GM12878 (cell line): Measurements from ENCODE around the gene ACTA2. TPM values are rescaled to one million over a fixed set of nuclear protein-coding genes. Genes with fewer than 3 reads are reported as not detected.

Experiments used
- ATAC-seq: fragments of 200-7000 bp; cut with Tn5 transposase; 3 replicates; pipeline ENCODE4 v1.9.1; 2020; ENCODE audit warnings: mild to moderate bottlenecking, moderate library complexity
- BruUV-seq: library from RNA; stranded (reverse); fragments of 400-500 nt; replicated peaks from 2 replicates; lab custom pipeline; 2021; lab: Mats Ljungman, UMichigan
- CTCF ChIA-PET: fragments of 300-600 bp; sonication (Branson Sonifier 250); formaldehyde crosslinking; extraction: SDS; loops from one replicate; lab custom pipeline; 2021; ENCODE audit warnings: inconsistent platforms; lab: Yijun Ruan, JAX
- POLR2A ChIA-PET: fragments of 350-600 bp; formaldehyde crosslinking; extraction: SDS; loops from one replicate; lab custom pipeline; 2021; ENCODE audit warnings: inconsistent platforms; lab: Charles Lee
- RAD21 ChIA-PET: fragments of 300-600 bp; sonication (Branson Sonifier 250); formaldehyde crosslinking; loops from one replicate; lab custom pipeline; 2023; ENCODE audit warnings: antibody characterized with exemption; ENCODE audit not compliant: unreplicated experiment; lab: Charles Lee
- SMC1A ChIA-PET: fragments of 300-600 bp; sonication (Branson Sonifier 250); formaldehyde crosslinking; loops from one replicate; lab custom pipeline; 2023; ENCODE audit not compliant: unreplicated experiment, uncharacterized antibody; lab: Charles Lee
- DNase-seq: peaks from one replicate; pipeline ENCODE4 v3.0.0-alpha.2; 2011; ENCODE audit warnings: low read depth, low spot score
- FAIRE-seq: peaks from 3 replicates; lab custom pipeline; 2011; peaks lifted over from hg19 to GRCh38; lab: Jason Lieb, UNC
- H2AFZ ChIP-seq: 2 replicates; pipeline ENCODE4 v1.6.0; 2011; ENCODE audit warnings: low read depth, low read length, control low read depth; ENCODE audit not compliant: control insufficient read depth
- H3K27ac ChIP-seq: 2 replicates; pipeline ENCODE4 v1.5.1; 2011; ENCODE audit warnings: control low read depth; ENCODE audit not compliant: control insufficient read depth, insufficient read depth
- H3K27me3 ChIP-seq, 2 experiments: replicated peaks in 1 of 2; 2 replicates each; pipeline versions ENCODE4 v1.6.0 to v1.6.1; 2011; ENCODE audit warnings: low read length in 1 of 2; ENCODE audit not compliant: control insufficient read depth in 2 of 2, insufficient read depth in 2 of 2
- H3K36me3 ChIP-seq, 2 experiments: 2 replicates each; pipeline ENCODE4 v1.5.1; 2011; ENCODE audit warnings: low read length in 1 of 2; ENCODE audit not compliant: control insufficient read depth in 2 of 2, insufficient read depth in 2 of 2
- H3K4me1 ChIP-seq: 2 replicates; pipeline ENCODE4 v1.6.1; 2011; ENCODE audit warnings: mild to moderate bottlenecking, low read length, moderate library complexity, mixed read lengths; ENCODE audit not compliant: control insufficient read depth, insufficient read depth
- H3K4me2 ChIP-seq: 2 replicates; pipeline ENCODE4 v1.6.0; 2011; ENCODE audit warnings: control low read depth; ENCODE audit not compliant: control insufficient read depth, insufficient read depth
- H3K4me3 ChIP-seq: fragments of 200-600 bp; sonication (generic); 2 replicates; pipeline ENCODE4 v1.5.1; 2016
- H3K79me2 ChIP-seq: 2 replicates; pipeline ENCODE4 v1.6.0; 2011; ENCODE audit warnings: low read length; ENCODE audit not compliant: control insufficient read depth, insufficient read depth
- H3K9ac ChIP-seq: 2 replicates; pipeline ENCODE4 v1.8.0; 2011; ENCODE audit warnings: low read length, control low read depth, mixed read lengths; ENCODE audit not compliant: control insufficient read depth, insufficient read depth
- H3K9me3 ChIP-seq: replicated peaks from 3 replicates; pipeline ENCODE4 v1.5.1; 2011; ENCODE audit warnings: mild to moderate bottlenecking, low read length; ENCODE audit not compliant: control insufficient read depth, insufficient read depth
- H4K20me1 ChIP-seq: 2 replicates; pipeline ENCODE4 v1.6.0; 2011; ENCODE audit not compliant: control insufficient read depth, insufficient read depth
- BRCA1 ChIP-seq: IDR thresholded peaks from 2 replicates; pipeline ENCODE4 v1.6.1; 2011; ENCODE audit warnings: low read depth, low read length, improper control_type of control experiment
- DPF2 ChIP-seq: fragments of 450-650 bp; IDR thresholded peaks from 2 replicates; pipeline ENCODE4 v1.6.1; 2017; ENCODE audit warnings: mild to moderate bottlenecking
- MXI1 ChIP-seq: fragments of 150-350 bp; IDR thresholded peaks from 2 replicates; pipeline ENCODE4 v1.6.1; 2011; ENCODE audit warnings: low read depth, mild to moderate bottlenecking, inconsistent platforms, low read length, improper control_type of control experiment
- POLR2AphosphoS2 ChIP-seq: IDR thresholded peaks from 2 replicates; pipeline ENCODE4 v1.6.1; 2011; ENCODE audit warnings: low read depth, mild to moderate bottlenecking, low read length, improper control_type of control experiment, moderate library complexity
- TBL1XR1 ChIP-seq: IDR thresholded peaks from 2 replicates; pipeline ENCODE4 v1.6.1; 2012; ENCODE audit warnings: low read depth, low read length, improper control_type of control experiment
- WGBS: methylation state at CpG from one replicate; pipeline ENCODE4 v1.1.6; 2016; ENCODE audit warnings: low lambda C conversion rate; ENCODE audit not compliant: insufficient replicate concordance, insufficient coverage; ENCODE audit errors: missing lambda C conversion rate; 5-methylcytosine and 5-hydroxymethylcytosine counted together
- in situ Hi-C: fragments of 300-500 bp; cut with MboI; formaldehyde crosslinking; loops from 9 replicates; pipeline ENCODE4 v1.14.3; 2018; ENCODE audit warnings: mixed read lengths
- intact Hi-C: fragments of 100-400 bp; cut with micrococcal nuclease; formaldehyde crosslinking; loops from one replicate; pipeline ENCODE4 v1.14.2; 2022; ENCODE audit not compliant: unreplicated experiment
- polyA plus RNA-seq, 11 experiments: library from polyadenylated mRNA; depleted of rRNA in 4 of 11; unstranded in 6 of 11; stranded (reverse) in 5 of 11; fragments of >200 nt; fragmentation: Nextera tagmentation in 4 of 11; fragmentation: Illumina TruSeq in 1 of 11; extraction: Ambion mirVana in 4 of 11; extraction: Trizol in 1 of 11; gene quantifications; 1 replicate in 1 of 11; 2 replicates in 10 of 11; pipeline versions ENCODE4 v1.2.1 to v1.2.3, GENCODE V29; 2011 to 2016; ENCODE audit warnings: inconsistent platforms in 2 of 11, missing spikeins in 2 of 11, low read depth in 1 of 11
- total RNA-seq, 4 experiments: library from RNA; depleted of rRNA in 3 of 4; stranded (reverse); fragments of >200 nt in 3 of 4; fragmentation: Illumina TruSeq in 1 of 4; extraction: Trizol in 1 of 4; gene quantifications; 2 replicates each; pipeline versions ENCODE4 v1.2.1 to v1.2.3, GENCODE V29; 2013 to 2021
- TF ChIP-seq, protein P1 (sequence below): fragments of 450-650 bp; IDR thresholded peaks from 2 replicates; pipeline ENCODE4 v1.6.1; 2017; ENCODE audit warnings: mild to moderate bottlenecking, low read depth, inconsistent platforms; ENCODE audit not compliant: poor library complexity, severe bottlenecking

The ACTA2 gene
- total and polyA plus RNA-seq, 10 of the 15 experiments (the other 5 are each of a cell fraction or from before 2014, with no cell fraction given) = 7.4 to 78.2 (median 32.4) TPM

DNA sequence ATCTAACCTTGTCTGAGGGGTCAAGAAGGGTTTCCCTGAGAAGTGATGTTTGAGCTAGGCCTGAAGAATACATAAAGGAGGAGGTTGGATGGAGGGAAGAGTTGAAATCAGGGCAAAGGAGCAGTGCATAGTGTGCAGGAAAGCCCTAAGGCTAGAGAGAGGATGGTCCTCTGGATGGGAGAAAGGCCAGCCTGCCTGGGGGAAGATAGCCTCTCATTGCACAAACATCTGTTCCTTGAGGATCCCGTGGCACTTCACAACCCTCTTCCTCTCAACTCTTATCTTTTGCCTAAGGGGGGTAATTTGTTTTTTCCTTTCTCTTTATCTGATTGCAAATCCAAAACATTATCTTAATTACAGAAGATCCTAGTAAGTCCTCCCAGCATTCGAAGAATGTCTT lies 36.8 kb downstream of the ACTA2 start:
- H3K4me2 ChIP-seq = no peak overlapping the region
- CTCF ChIA-PET = interaction anchor here (1.0 kb wide), 1 partner anchor 9 kb away, joined by 3 read pairs; no protein-coding TSS in a partner anchor
- intact Hi-C loops = no loop called here
- H3K36me3 ChIP-seq = peaks cover 4 to 16% of the 10 kb centered on the region in 2 experiments; a peak in 3 of 4 replicates
- FAIRE-seq = no peak
- H3K9ac ChIP-seq = no peak overlapping the region
- no peaks in the 10 kb centered on the region for H3K27me3 ChIP-seq
- H3K9me3 ChIP-seq = no peaks in the 10 kb centered on the region
- H3K27ac ChIP-seq = no peak overlapping the region
- SMC1A ChIA-PET = no interaction called here
- H4K20me1 ChIP-seq = no peaks in the 10 kb centered on the region
- TF ChIP-seq TBL1XR1 = no peak
- no peak for TF ChIP-seq POLR2AphosphoS2
- TF ChIP-seq DPF2 = no peak
- TF ChIP-seq, protein P1, sequence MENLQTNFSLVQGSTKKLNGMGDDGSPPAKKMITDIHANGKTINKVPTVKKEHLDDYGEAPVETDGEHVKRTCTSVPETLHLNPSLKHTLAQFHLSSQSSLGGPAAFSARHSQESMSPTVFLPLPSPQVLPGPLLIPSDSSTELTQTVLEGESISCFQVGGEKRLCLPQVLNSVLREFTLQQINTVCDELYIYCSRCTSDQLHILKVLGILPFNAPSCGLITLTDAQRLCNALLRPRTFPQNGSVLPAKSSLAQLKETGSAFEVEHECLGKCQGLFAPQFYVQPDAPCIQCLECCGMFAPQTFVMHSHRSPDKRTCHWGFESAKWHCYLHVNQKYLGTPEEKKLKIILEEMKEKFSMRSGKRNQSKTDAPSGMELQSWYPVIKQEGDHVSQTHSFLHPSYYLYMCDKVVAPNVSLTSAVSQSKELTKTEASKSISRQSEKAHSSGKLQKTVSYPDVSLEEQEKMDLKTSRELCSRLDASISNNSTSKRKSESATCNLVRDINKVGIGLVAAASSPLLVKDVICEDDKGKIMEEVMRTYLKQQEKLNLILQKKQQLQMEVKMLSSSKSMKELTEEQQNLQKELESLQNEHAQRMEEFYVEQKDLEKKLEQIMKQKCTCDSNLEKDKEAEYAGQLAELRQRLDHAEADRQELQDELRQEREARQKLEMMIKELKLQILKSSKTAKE = no peak
- TF ChIP-seq MXI1 = no peak
- TF ChIP-seq BRCA1 = no peak
- no TSS peak for BruUV-seq
- H2AFZ ChIP-seq = no peak overlapping the region
- 98% methylated on average over 2 of the region's 2 CpGs for WGBS
- no peaks in the 10 kb centered on the region for H3K4me1 ChIP-seq
- in situ Hi-C loops = no loop called here
- no peak overlapping the region for H3K4me3 ChIP-seq
- no peak for DNase-seq
- RAD21 ChIA-PET = no interaction called here
- POLR2A ChIA-PET = interaction anchor here (1.2 kb wide), 1 partner anchor 28 kb away, joined by 3 read pairs; no protein-coding TSS in a partner anchor
- H3K79me2 ChIP-seq = no peaks in the 10 kb centered on the region
- ATAC-seq = no peak
